ENCODE data around the gene MCF2L.

The MCF2L gene

GRCh38 chr13:113122550-113123225, 153.7 kb downstream of the MCF2L start, which contains the start of gene F10:
TSS of gene F10 (plus strand) at chr13:113122799. CDS start at chr13:113122856, 57 bp downstream.
- no peak for DNase-seq (ENCODE audit: low read depth in 4 of 4, low spot score in 1 of 4)

- no peak for DNase-seq (ENCODE audit: low read depth in 4 of 4, low spot score in 1 of 4)
These were observed 154.5 kb downstream of the MCF2L start for GRCh38 chr13:113123226-113124201.

- no peak for DNase-seq (ENCODE audit: low read depth in 4 of 4, low spot score in 1 of 4)
These were observed 155.4 kb downstream of the MCF2L start for GRCh38 chr13:113124211-113124970.

- no peak for DNase-seq (ENCODE audit: low read depth in 4 of 4, low spot score in 1 of 4)
These were observed 156.7 kb downstream of the MCF2L start for GRCh38 chr13:113125506-113126264.

- no peak for DNase-seq (ENCODE audit: low read depth in 4 of 4, low spot score in 1 of 4)
These were observed 157.5 kb downstream of the MCF2L start for GRCh38 chr13:113126265-113127150.

GRCh38 chr13:113129480-113129879, 160.5 kb downstream of the MCF2L start:
- DNase-seq (ENCODE audit: low read depth in 4 of 4, low spot score in 1 of 4) = no peak

GRCh38 chr13:113129921-113130750, 161.1 kb downstream of the MCF2L start:
- DNase-seq (ENCODE audit: low read depth in 4 of 4, low spot score in 1 of 4) = no peak

GRCh38 chr13:113135281-113135760, 166.3 kb downstream of the MCF2L start:
- no peak for DNase-seq (ENCODE audit: low read depth in 4 of 4, low spot score in 1 of 4)

- DNase-seq (ENCODE audit: low read depth in 4 of 4, low spot score in 1 of 4) = no peak
These were observed 168.8 kb downstream of the MCF2L start for GRCh38 chr13:113137691-113138298.

GRCh38 chr13:113138792-113139551, 170.0 kb downstream of the MCF2L start:
- DNase-seq (ENCODE audit: low read depth in 4 of 4, low spot score in 1 of 4) = no peak

- no peak for DNase-seq (ENCODE audit: low read depth in 4 of 4, low spot score in 1 of 4)
These were observed 170.6 kb downstream of the MCF2L start for GRCh38 chr13:113139577-113139976.

- no peak for DNase-seq (ENCODE audit: low read depth in 4 of 4, low spot score in 1 of 4)
These were observed 171.9 kb downstream of the MCF2L start for GRCh38 chr13:113140677-113141600.

- no peak for DNase-seq (ENCODE audit: low read depth in 4 of 4, low spot score in 1 of 4)
These were observed 172.6 kb downstream of the MCF2L start for GRCh38 chr13:113141601-113141970.

- DNase-seq (ENCODE audit: low read depth in 4 of 4, low spot score in 1 of 4) = no peak
These were observed 173.9 kb downstream of the MCF2L start for GRCh38 chr13:113142876-113143275.

- DNase-seq (ENCODE audit: low read depth in 4 of 4, low spot score in 1 of 4) = no peak
These were observed 174.6 kb downstream of the MCF2L start for GRCh38 chr13:113143466-113144254.

- no peak for DNase-seq (ENCODE audit: low read depth in 4 of 4, low spot score in 1 of 4)
These were observed 175.2 kb downstream of the MCF2L start for GRCh38 chr13:113144255-113144629.
